ENCODE data around the gene ACP7.

ACP7 gene

GRCh38 chr19:39137131-39137530 lies 53.0 kb downstream of the ACP7 start:
- Histone ChIP-seq H3K27me3 (ENCODE audit: insufficient read depth, low read length, poor library complexity) (no peaks in the 10 kb centered on the region), H3K4me1 (ENCODE audit: control insufficient read depth, low read depth, low read length) (peaks cover 29% of the 10 kb centered on the region), H3K23ac (ENCODE audit: low read length) (no peak overlapping the region), H3K4ac (ENCODE audit: low read depth, low read length) (no peak overlapping the region), H3K18ac (ENCODE audit: low read length) (no peak overlapping the region), H3K79me2 (ENCODE audit: control insufficient read depth, insufficient read depth, low read length) (peaks cover 54% of the 10 kb centered on the region), H3K27ac (ENCODE audit: low read depth, low read length) (no peak overlapping the region), H3K4me3 (ENCODE audit: low read length) (no peak overlapping the region), H3K79me1 (ENCODE audit: low read length) (peaks cover 30% of the 10 kb centered on the region), H4K5ac (ENCODE audit: low read length) (no peak overlapping the region), H3K4me2 (ENCODE audit: low read length) (no peak overlapping the region), H2BK5ac (ENCODE audit: low read length) (no peak overlapping the region), H3K9ac (ENCODE audit: low read length) (no peak overlapping the region), H3K36me3 (ENCODE audit: control insufficient read depth, insufficient read depth, low read length) (no peaks in the 10 kb centered on the region), H2AK5ac (ENCODE audit: low read length) (no peak overlapping the region), H4K8ac (ENCODE audit: low read depth, low read length) (no peak overlapping the region), H2BK15ac (replicated peaks; ENCODE audit: low read depth) (no peak overlapping the region), H3K56ac (ENCODE audit: low read length) (no peak overlapping the region), H2BK120ac (ENCODE audit: low read depth, low read length) (no peak overlapping the region)
- no peak for DNase-seq
- no CpG with 5 or more reads among the region's 12 CpGs for WGBS (ENCODE audit: extremely low coverage, insufficient coverage, low lambda C conversion rate)

DNA sequence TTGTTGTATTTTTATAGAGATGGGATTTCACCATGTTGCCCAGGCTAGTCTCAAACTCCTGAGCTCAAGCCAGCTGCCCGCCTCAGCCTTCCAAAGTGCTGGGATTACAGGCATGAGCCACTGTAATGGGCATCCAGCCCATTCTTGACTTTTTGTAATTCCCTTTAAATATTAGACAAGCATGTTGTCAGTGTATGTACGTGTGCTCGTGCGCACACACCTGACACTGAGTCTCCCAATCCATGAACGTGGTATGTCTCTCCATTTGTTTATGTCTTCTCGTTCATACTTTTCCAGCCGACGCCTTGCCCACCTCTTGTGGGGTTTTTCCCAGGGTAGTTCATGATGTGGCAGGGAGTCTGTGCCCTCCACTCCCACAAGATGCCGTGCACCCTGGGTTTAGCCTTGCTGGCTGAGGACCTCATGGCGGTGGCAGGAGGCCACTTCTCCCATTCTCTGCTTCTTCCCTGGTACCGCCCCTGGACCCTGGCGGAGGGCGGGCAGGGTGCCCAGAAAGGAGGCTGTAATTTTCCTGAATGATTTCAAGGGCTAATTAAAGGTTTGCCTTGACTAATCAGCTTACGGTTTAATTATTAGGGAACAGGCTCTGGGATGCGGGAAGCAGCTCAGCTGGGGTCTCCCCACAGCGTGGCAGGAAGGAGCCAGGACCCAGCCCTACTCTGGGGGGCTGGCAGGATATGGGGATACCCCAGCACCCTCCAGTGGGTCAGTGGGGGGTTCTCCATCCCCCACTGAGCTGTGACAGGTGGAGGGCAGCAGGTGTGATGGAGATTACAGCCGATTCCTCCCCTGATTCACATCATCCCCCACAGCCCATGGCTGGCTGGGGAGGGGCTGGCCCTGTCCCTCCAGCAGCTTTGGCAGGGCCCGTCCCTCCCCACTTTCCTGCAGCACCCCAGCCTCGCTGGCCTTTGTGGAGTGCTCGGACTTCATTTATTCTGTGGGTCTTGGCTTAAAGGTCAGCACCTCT lies 54.3 kb downstream of the ACP7 start:
- Histone ChIP-seq H3K4ac (ENCODE audit: low read depth, low read length) (peak overlapping the region; percentile 64), H3K79me2 (ENCODE audit: control insufficient read depth, insufficient read depth, low read length) (peaks cover 55% of the 10 kb centered on the region), H3K4me3 (ENCODE audit: low read length) (no peak overlapping the region), H2BK120ac (ENCODE audit: low read depth, low read length) (no peak overlapping the region), H2AK5ac (ENCODE audit: low read length) (no peak overlapping the region), H3K27me3 (ENCODE audit: insufficient read depth, low read length, poor library complexity) (no peaks in the 10 kb centered on the region), H3K79me1 (ENCODE audit: low read length) (peaks cover 23% of the 10 kb centered on the region), H4K5ac (ENCODE audit: low read length) (no peak overlapping the region), H3K9ac (ENCODE audit: low read length) (no peak overlapping the region), H3K36me3 (ENCODE audit: control insufficient read depth, insufficient read depth, low read length) (no peaks in the 10 kb centered on the region), H3K18ac (ENCODE audit: low read length) (peak overlapping the region; percentile 33), H4K8ac (ENCODE audit: low read depth, low read length) (no peak overlapping the region), H3K27ac (ENCODE audit: low read depth, low read length) (peak overlapping the region; percentile 53), H3K4me2 (ENCODE audit: low read length) (no peak overlapping the region), H3K23ac (ENCODE audit: low read length) (no peak overlapping the region), H3K56ac (ENCODE audit: low read length) (peak overlapping the region; percentile 22), H3K4me1 (ENCODE audit: control insufficient read depth, low read depth, low read length) (peaks cover 20% of the 10 kb centered on the region), H2BK5ac (ENCODE audit: low read length) (no peak overlapping the region), H2BK15ac (replicated peaks; ENCODE audit: low read depth) (no peak overlapping the region)
- no CpG with 5 or more reads among the region's 20 CpGs for WGBS (ENCODE audit: extremely low coverage, insufficient coverage, low lambda C conversion rate)
- DNase-seq, result no peak

- Histone ChIP-seq H3K4me2 (ENCODE audit: low read length) (no peak overlapping the region), H2BK5ac (ENCODE audit: low read length) (no peak overlapping the region), H3K79me1 (ENCODE audit: low read length) (peaks cover 19% of the 10 kb centered on the region), H4K8ac (ENCODE audit: low read depth, low read length) (no peak overlapping the region), H3K23ac (ENCODE audit: low read length) (no peak overlapping the region), H2BK15ac (replicated peaks; ENCODE audit: low read depth) (no peak overlapping the region), H3K4me3 (ENCODE audit: low read length) (no peak overlapping the region), H3K36me3 (ENCODE audit: control insufficient read depth, insufficient read depth, low read length) (no peaks in the 10 kb centered on the region), H3K4me1 (ENCODE audit: control insufficient read depth, low read depth, low read length) (peaks cover 22% of the 10 kb centered on the region), H3K18ac (ENCODE audit: low read length) (peak overlapping the region; percentile 33), H3K56ac (ENCODE audit: low read length) (peak overlapping the region; percentile 76), H3K27ac (ENCODE audit: low read depth, low read length) (peak overlapping the region; percentile 53), H2BK120ac (ENCODE audit: low read depth, low read length) (peak overlapping the region; percentile 17), H4K5ac (ENCODE audit: low read length) (no peak overlapping the region), H3K4ac (ENCODE audit: low read depth, low read length) (peak overlapping the region; percentile 64), H3K9ac (ENCODE audit: low read length) (peak overlapping the region; percentile 12), H3K27me3 (ENCODE audit: insufficient read depth, low read length, poor library complexity) (no peaks in the 10 kb centered on the region), H2AK5ac (ENCODE audit: low read length) (no peak overlapping the region), H3K79me2 (ENCODE audit: control insufficient read depth, insufficient read depth, low read length) (peaks cover 49% of the 10 kb centered on the region)
- DNase-seq, result peak; percentile 94
- WGBS (ENCODE audit: extremely low coverage, insufficient coverage, low lambda C conversion rate), result no CpG with 5 or more reads among the region's 8 CpGs
Measured at GRCh38 chr19:39139305-39139874, 55.2 kb downstream of the ACP7 start.

DNA sequence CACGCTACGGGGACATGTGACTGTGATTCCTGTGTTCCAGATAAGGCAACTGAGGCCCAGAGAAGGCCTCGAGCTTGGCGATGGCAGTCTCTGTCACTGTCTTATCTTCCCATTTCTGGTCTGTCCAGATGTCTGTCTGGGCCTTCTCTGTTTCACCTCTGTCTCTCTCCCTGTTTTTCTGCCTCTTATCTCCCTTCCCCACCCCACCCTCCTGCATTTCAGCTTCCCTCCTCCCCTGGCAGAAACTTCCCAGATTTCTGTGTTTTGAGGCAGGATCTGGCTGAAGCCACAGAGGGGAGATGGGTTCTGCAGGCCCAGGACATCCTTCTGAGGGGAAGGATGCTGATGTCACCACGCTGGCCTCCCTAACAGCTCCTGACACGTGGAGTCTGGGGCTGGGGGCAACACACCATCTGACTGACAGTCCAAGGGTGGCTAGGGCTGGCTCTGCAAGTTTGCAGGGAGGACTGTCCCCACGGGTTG lies 55.8 kb downstream of the ACP7 start:
- no peak overlapping the region for H3K4me3 ChIP-seq (ENCODE audit: low read length)
- H4K5ac ChIP-seq (ENCODE audit: low read length), result no peak overlapping the region
- DNase-seq, result peak; percentile 63
- no CpG with 5 or more reads among the region's 7 CpGs for WGBS (ENCODE audit: extremely low coverage, insufficient coverage, low lambda C conversion rate)
- H3K56ac ChIP-seq (ENCODE audit: low read length), result peak overlapping the region; percentile 76
- peak overlapping the region; percentile 41 for H3K4ac ChIP-seq (ENCODE audit: low read depth, low read length)
- H2BK15ac ChIP-seq (replicated peaks; ENCODE audit: low read depth), result no peak overlapping the region
- H3K18ac ChIP-seq (ENCODE audit: low read length), result peak overlapping the region; percentile 22
- peak overlapping the region; percentile 43 for H2BK5ac ChIP-seq (ENCODE audit: low read length)
- no peak overlapping the region for H4K8ac ChIP-seq (ENCODE audit: low read depth, low read length)
- H3K4me2 ChIP-seq (ENCODE audit: low read length), result no peak overlapping the region
- no peaks in the 10 kb centered on the region for H3K36me3 ChIP-seq (ENCODE audit: control insufficient read depth, insufficient read depth, low read length)
- H3K4me1 ChIP-seq (ENCODE audit: control insufficient read depth, low read depth, low read length), result peaks cover 22% of the 10 kb centered on the region
- H3K9ac ChIP-seq (ENCODE audit: low read length), result peak overlapping the region; percentile 12
- H3K27ac ChIP-seq (ENCODE audit: low read depth, low read length), result peak overlapping the region; percentile 13
- peak overlapping the region; percentile 17 for H2BK120ac ChIP-seq (ENCODE audit: low read depth, low read length)
- H3K23ac ChIP-seq (ENCODE audit: low read length), result no peak overlapping the region
- no peaks in the 10 kb centered on the region for H3K27me3 ChIP-seq (ENCODE audit: insufficient read depth, low read length, poor library complexity)
- peaks cover 17% of the 10 kb centered on the region for H3K79me1 ChIP-seq (ENCODE audit: low read length)
- H2AK5ac ChIP-seq (ENCODE audit: low read length), result no peak overlapping the region
- H3K79me2 ChIP-seq (ENCODE audit: control insufficient read depth, insufficient read depth, low read length), result peaks cover 47% of the 10 kb centered on the region

DNA sequence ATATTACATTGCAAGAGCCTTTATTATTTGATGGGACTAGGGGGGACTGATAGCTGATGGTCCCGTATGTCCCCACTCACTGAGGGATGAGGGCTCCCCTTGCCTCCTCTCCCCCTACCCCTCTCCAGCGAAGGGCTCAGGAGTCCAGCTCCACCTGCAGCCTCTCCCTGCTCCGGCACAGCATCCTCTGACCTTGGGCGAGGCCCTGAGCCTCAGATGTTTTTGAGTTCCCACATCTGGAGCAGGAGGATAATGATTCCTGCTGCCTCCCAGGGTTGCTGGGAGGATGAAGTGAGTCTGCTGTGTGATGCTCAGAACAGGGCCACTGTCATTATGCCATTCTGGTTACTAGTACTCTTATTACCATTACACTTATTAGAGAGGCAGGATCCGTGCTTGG lies 56.4 kb downstream of the ACP7 start:
- H3K4me1 ChIP-seq (ENCODE audit: control insufficient read depth, low read depth, low read length), result peaks cover 22% of the 10 kb centered on the region

More for the DNA sequence above, 56.4 kb downstream of the ACP7 start:
- no peak overlapping the region for H3K4ac ChIP-seq (ENCODE audit: low read depth, low read length)
- H2AK5ac ChIP-seq (ENCODE audit: low read length), result no peak overlapping the region
- no peak overlapping the region for H2BK120ac ChIP-seq (ENCODE audit: low read depth, low read length)
- no peak overlapping the region for H2BK15ac ChIP-seq (replicated peaks; ENCODE audit: low read depth)
- H3K79me1 ChIP-seq (ENCODE audit: low read length), result peaks cover 17% of the 10 kb centered on the region
- no peak overlapping the region for H3K4me3 ChIP-seq (ENCODE audit: low read length)
- no peak for DNase-seq
- H3K18ac ChIP-seq (ENCODE audit: low read length), result no peak overlapping the region
- no peak overlapping the region for H4K5ac ChIP-seq (ENCODE audit: low read length)
- no peak overlapping the region for H3K56ac ChIP-seq (ENCODE audit: low read length)
- H2BK5ac ChIP-seq (ENCODE audit: low read length), result no peak overlapping the region
- H3K23ac ChIP-seq (ENCODE audit: low read length), result no peak overlapping the region
- no peaks in the 10 kb centered on the region for H3K27me3 ChIP-seq (ENCODE audit: insufficient read depth, low read length, poor library complexity)
- H4K8ac ChIP-seq (ENCODE audit: low read depth, low read length), result no peak overlapping the region
- no peak overlapping the region for H3K4me2 ChIP-seq (ENCODE audit: low read length)
- peaks cover 47% of the 10 kb centered on the region for H3K79me2 ChIP-seq (ENCODE audit: control insufficient read depth, insufficient read depth, low read length)
- no peaks in the 10 kb centered on the region for H3K36me3 ChIP-seq (ENCODE audit: control insufficient read depth, insufficient read depth, low read length)
- WGBS (ENCODE audit: extremely low coverage, insufficient coverage, low lambda C conversion rate), result no CpG with 5 or more reads among the region's 5 CpGs
- no peak overlapping the region for H3K27ac ChIP-seq (ENCODE audit: low read depth, low read length)
- peak overlapping the region; percentile 1 for H3K9ac ChIP-seq (ENCODE audit: low read length)
